HG03103 (cell line): ENCODE measurements around the gene KRTAP12-3.

Experiments
- ATAC-seq: cut with Tn5 transposase; IDR thresholded peaks from one replicate; pipeline ENCODE4 v1.9.1; 2021; ENCODE audit warnings: low read depth; ENCODE audit not compliant: unreplicated experiment

The KRTAP12-3 gene

DNA sequence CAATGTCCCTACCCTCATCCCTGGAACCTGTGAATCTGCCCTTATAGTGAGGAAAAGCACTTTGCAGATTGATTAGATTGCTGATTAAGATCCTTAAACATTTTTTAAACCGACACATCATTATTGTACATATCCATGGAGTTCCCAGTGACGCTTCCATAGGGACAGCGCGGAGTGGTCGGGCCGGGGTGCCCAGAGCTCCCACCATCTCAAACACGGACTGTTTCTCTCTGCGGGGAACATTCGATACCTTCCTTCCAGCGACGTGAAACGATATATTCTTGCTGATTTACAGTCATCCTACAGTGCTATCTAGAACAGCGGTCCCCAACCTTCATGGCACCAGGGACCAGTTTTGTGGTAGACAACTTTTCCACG is 43.3 kb downstream of the KRTAP12-3 start:
- no peak for ATAC-seq

DNA sequence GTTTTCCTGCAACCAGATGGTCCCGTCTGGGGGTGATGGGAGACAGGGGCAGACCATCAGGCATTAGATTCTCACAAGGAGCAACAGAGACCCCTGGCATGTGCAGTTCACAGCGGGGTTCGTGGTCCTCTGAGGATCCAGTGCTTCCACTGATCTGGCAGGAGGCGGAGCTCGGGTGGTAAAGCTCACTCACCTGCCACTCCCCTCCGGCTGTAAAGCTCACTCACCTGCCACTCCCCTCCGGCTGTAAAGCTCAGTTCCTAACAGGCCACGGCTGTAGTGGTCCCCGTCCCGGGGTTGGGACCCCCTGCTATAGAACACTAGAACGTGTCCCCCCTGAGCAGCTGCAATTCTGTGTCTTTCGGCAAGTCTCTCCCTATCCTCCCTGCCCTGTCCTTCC is 43.8 kb downstream of the KRTAP12-3 start:
- no peak for ATAC-seq

GRCh38 chr21:44702111-44702972 is 44.6 kb downstream of the KRTAP12-3 start:
- no peak for ATAC-seq

DNA sequence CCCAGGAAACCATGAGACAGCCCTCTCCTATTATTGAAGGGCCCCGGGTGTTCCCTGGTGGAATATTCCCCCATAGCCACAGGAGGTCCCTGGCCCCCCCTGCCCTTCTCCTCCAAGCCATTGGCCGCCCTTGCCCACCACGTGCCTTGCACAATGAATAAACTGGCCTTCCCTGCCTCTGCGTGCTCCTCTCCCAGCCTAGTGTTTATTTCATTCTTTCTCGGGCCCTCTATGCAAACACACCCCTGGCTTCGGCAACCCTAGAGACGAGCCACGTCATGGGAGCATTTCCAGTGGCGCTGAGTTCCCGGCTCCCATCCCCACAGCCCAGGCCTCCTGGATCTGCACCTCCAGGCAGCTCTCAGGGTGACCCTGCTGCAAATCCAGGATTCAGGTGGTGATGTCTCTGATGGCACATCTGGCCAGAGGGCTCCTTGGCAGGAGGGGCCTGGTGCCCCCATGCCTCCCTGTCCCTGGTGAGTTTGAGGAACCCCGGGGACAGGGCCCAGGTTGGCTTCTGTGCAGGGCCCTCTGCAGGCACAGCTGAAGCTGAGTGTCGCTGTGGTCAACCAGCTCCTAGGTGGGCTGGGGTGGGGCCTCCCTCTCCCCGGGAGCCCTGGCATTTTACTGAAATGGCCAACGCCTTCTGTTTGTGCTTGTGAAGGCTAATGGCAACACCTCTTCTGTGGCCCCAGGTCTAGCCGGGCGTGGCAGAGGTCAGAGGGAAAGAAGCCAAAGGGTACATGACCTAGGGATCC is 45.4 kb downstream of the KRTAP12-3 start:
- no peak for ATAC-seq

- ATAC-seq, result no peak
These were observed 46.3 kb downstream of the KRTAP12-3 start for GRCh38 chr21:44703731-44704635.

DNA sequence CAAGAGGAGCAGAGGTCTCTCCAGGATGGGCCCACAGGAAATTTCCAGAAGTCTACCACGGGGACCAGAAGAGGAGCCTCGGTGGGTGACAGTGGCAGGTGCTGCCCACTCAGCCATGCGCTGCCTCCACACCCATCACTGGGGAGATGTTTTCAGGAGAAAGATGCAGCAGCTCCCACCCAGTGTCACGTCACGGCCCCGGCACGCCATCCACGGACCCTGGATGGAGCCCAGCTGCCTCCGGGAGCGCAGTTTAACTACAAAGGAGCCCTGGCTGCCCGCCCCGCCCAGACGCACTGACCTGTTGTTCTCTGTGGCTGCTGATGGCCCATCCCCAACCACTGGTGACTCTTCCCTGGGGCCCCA is 46.9 kb downstream of the KRTAP12-3 start:
- no peak for ATAC-seq

DNA sequence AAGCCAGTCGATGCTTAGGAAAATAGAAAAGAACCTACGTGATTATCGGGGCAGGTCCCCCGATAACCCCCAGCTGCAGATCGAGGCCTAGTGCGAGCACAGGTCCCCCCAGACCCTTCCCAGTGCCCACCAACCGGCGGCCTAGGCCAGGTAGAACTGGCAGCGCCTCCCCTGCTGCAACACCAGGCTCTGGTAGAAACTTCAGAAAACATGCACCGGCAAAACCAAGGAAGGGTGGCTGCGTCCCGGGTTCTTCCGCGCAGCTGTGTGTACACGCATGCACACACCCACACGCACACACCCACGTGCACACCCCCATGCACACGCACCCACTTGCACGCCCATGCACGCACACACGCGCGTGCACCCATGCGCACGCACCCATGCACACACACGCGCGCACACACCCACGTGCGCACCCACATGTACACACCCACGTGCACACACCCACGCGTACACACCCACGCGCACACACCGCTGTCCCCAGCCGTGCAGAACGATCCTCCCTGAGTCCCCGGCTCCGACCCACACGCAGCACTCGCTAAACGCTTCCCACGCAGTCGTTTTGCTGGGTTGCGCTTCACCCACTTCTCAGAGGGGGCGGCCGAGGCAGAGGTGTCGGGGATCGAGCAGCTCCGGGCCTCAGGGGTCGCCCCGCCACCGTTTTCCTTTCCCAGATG is 48.4 kb downstream of the KRTAP12-3 start:
- no peak for ATAC-seq

GRCh38 chr21:44706706-44707581 is 49.2 kb downstream of the KRTAP12-3 start:
- ATAC-seq, result no peak
